ENCODE data around the gene NKX2-3. TPM values are rescaled to one million over a fixed set of nuclear protein-coding genes. Genes with fewer than 3 reads are reported as not detected.

NKX2-3 gene
- total RNA-seq, 2 experiments from 2014 or later = not detected

DNA sequence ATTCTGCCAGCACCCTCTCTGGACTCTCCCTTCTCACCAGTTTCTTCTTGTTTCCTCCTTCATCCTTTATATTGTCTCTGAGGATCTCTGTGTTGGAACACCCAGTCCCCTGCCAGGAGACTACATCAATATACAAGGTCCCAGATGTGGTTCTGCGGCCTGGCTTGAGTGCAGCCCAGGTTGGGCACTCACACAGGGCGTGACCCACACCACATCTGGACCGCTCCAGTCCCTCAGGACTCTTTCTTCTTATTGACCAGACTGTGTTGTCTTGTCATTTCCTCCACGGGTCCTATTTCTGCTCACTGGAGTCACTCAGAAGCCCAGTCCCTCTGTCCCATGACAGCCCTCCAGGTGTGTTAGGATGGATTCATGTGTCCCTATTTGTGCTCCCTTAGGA lies 26.0 kb downstream of the NKX2-3 start:
- CTCF ChIA-PET = interaction anchor here (0.8 to 6.2 kb wide), 5 partner anchors 9 to 100 kb away, joined by 3 to 37 read pairs (median 3); no protein-coding TSS in a partner anchor
- DNase-seq (no peak), ATAC-seq (no peak)
- H3K4me1 Mint-ChIP-seq = peaks cover 23% of the 10 kb centered on the region
- H3K27me3 Mint-ChIP-seq = peaks cover 63% of the 10 kb centered on the region
- no peak overlapping the region for H3K4me3 Mint-ChIP-seq
- H3K9me3 Mint-ChIP-seq (ENCODE audit: low read depth) = no peaks in the 10 kb centered on the region
- H3K27ac Mint-ChIP-seq = no peak overlapping the region
- H3K36me3 Mint-ChIP-seq = no peaks in the 10 kb centered on the region

DNA sequence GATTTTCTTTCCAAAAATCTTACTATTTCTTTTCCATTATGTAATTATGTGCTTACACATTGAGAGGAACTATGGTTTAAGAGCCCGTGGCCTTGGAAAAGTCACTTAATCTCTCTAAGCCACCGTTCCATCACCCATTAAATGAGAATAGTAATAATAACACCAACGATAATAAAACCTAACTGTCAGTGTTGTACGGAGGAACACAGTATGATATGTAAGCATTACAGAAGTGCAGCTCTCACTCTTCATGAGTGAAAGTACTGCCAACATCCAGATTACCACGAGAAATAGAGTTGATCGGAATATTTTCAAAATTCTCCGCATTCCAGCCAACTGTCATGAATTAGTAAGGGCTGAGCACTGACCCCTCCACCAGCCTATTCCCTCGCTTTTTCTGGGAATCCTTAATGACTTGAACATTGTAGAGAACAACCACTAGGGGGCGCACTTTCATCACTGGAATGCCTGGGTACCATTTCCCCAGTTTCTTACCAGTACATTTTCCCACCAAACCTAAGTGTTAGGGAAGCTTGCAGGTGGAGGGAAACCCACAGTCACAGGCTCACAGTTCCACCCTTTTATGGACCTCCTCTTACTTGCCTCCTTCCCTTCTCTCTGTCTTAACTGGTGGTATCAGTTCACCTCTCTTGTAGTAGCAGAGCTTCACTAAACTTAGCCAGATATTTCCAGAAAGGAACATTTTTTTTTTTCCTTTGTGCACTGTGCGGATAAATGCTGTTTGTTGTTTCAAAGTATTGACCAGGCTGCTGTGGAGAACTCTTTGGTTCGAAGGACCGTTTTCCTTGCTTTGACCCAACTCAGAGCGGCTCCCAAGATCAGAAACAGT lies 27.8 kb downstream of the NKX2-3 start:
- no peaks in the 10 kb centered on the region for H3K36me3 Mint-ChIP-seq
- H3K4me1 Mint-ChIP-seq = peaks cover 11% of the 10 kb centered on the region
- peaks cover 51% of the 10 kb centered on the region for H3K27me3 Mint-ChIP-seq
- ATAC-seq (no peak), DNase-seq (peak; percentile 56)
- H3K4me3 Mint-ChIP-seq = no peak overlapping the region
- no peak overlapping the region for H3K27ac Mint-ChIP-seq
- H3K9me3 Mint-ChIP-seq (ENCODE audit: low read depth) = no peaks in the 10 kb centered on the region
- CTCF ChIA-PET = interaction anchor here (0.6 to 6.2 kb wide), 17 partner anchors 8 to 172 kb away, joined by 3 to 37 read pairs (median 3); partner anchors contain the start of genes COX15, CUTC and SLC25A28

DNA sequence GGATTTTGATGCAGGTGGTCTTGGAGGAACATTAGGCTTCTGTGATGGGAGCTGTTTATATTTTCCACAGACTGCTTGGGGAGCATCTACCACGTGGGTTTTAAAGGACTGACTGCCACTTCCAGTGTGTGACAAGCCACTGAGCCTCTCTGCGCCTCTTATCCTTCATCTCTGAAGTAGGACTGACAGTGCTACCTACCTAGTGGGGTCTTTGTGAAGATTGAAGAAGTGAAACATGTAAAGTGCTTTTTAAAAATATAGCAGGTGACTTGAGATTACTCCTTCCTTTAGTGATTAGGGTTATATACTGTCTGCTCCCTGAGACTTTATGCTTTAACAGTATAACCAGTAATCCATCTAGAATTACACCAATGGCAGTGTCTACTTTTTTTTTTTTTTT lies 29.9 kb downstream of the NKX2-3 start:
- Mint-ChIP-seq H3K36me3 (no peaks in the 10 kb centered on the region), H3K27ac (no peak overlapping the region), H3K4me3 (no peak overlapping the region), H3K27me3 (peaks cover 52% of the 10 kb centered on the region), H3K4me1 (no peaks in the 10 kb centered on the region), H3K9me3 (ENCODE audit: low read depth) (no peaks in the 10 kb centered on the region)
- no peak for DNase-seq
- ATAC-seq = no peak
- CTCF ChIA-PET = interaction anchor here (1.2 kb wide), 1 partner anchor 12 kb away, joined by 3 read pairs; no protein-coding TSS in a partner anchor

DNA sequence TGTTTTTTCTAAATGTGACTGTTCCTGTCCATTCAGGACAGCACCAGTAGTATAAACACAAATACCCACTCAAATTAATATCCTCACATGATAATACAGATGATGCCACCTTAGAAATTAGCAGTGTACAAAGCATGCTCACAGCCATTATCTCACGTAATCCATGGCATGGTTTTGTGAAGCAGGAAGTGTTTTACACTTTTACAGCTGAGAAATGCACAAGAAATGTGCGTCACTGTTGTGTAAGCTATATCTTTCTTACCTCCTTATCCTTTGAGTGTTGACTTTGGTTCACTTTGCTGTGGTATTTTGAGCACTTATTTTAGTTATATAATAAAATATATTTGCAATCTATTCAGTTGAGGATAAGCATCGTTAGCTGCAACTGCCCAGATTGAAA lies 31.6 kb downstream of the NKX2-3 start:
- Mint-ChIP-seq H3K27ac (no peak overlapping the region), H3K36me3 (no peaks in the 10 kb centered on the region), H3K4me3 (no peak overlapping the region), H3K9me3 (ENCODE audit: low read depth) (no peaks in the 10 kb centered on the region), H3K4me1 (no peaks in the 10 kb centered on the region), H3K27me3 (peaks cover 52% of the 10 kb centered on the region)
- CTCF ChIA-PET = no interaction called here
- DNase-seq = no peak
- ATAC-seq = no peak

DNA sequence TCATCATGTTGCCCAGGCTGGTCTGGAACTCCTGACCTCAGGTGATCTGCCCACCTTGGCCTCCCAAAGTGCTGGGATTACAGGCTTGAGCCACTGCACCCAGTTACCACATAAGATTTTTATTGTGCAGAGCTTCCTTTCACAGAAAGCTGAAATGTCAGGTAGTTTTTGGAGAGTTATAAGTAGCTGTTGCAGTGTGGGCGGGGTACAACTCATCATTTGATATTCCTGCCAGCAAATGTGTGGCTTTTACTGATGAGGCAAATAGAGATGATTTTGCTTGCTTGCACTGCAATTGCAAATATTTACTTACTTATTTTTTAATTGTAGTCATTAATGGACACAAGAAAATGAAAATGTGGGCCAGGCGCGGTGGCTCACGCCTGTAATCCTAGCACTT lies 32.4 kb downstream of the NKX2-3 start:
- H3K27ac Mint-ChIP-seq = no peak overlapping the region
- H3K27me3 Mint-ChIP-seq = peaks cover 57% of the 10 kb centered on the region
- H3K4me3 Mint-ChIP-seq = no peak overlapping the region
- H3K4me1 Mint-ChIP-seq = no peaks in the 10 kb centered on the region
- H3K36me3 Mint-ChIP-seq = no peaks in the 10 kb centered on the region
- ATAC-seq (no peak), DNase-seq (no peak)
- no peaks in the 10 kb centered on the region for H3K9me3 Mint-ChIP-seq (ENCODE audit: low read depth)
- CTCF ChIA-PET = interaction anchor here (1.0 kb wide), 1 partner anchor 129 kb away, joined by 5 read pairs; no protein-coding TSS in a partner anchor

DNA sequence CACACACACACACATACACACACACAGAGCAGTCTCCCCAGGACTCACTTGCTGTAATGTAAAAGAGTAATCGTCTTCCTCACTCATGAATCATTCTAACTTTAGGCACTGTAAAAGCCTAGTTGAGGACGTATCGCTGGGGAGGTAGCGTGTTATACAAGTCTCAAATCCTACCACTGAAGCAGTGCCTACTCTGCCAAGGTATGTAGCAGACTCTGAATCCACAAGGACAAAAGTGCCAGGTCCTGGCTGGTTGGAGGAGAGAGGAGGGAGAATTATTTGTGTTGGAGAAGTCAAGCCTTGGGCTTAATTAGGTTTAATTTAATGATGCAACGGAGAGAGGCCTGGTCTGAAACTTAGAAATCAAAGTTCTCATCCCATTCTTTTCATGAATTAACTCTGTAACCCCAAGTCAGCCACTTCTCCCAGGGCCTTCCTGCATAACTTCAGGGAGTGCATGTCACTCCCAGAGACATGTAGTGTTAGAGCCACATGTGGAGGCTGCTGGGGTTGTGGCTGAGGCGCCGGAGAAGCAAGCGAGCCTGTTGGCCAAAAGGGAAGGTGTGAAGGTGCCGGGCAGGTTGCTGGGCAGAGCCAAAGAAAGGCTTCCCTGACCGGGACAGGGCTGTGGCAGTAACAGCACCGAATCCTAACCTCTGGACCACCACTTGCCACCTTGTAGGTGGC lies 36.7 kb downstream of the NKX2-3 start:
- H3K27me3 Mint-ChIP-seq = peaks cover 43% of the 10 kb centered on the region
- no peaks in the 10 kb centered on the region for H3K4me1 Mint-ChIP-seq
- ATAC-seq = no peak
- CTCF ChIA-PET = no interaction called here
- no peak overlapping the region for H3K4me3 Mint-ChIP-seq
- DNase-seq = no peak
- no peaks in the 10 kb centered on the region for H3K9me3 Mint-ChIP-seq (ENCODE audit: low read depth)
- no peaks in the 10 kb centered on the region for H3K36me3 Mint-ChIP-seq
- no peak overlapping the region for H3K27ac Mint-ChIP-seq

DNA sequence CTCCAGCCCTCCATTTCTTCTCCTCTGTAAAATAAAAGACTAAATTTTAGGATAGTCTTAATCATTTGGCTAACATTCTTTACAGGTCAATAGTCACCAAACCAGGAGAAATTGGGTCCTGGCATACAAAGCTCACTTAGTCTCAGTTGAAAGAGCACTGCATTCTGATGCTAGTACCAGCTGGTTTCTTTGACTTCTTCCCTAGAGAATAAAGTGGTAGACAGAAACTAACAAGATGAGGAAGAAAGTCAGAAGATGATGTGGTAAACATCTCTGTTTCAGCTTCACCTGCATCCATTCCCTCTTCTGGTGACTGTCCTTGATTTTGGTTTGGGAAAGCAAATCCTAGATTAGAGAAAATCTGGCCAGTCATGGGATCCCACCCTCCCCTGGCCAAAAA lies 37.2 kb downstream of the NKX2-3 start:
- no peak overlapping the region for H3K27ac Mint-ChIP-seq
- no peak overlapping the region for H3K4me3 Mint-ChIP-seq
- no peaks in the 10 kb centered on the region for H3K9me3 Mint-ChIP-seq (ENCODE audit: low read depth)
- no peaks in the 10 kb centered on the region for H3K4me1 Mint-ChIP-seq
- DNase-seq = no peak
- H3K36me3 Mint-ChIP-seq = no peaks in the 10 kb centered on the region
- CTCF ChIA-PET = interaction anchor here (0.5 kb wide), 1 partner anchor 28 kb away, joined by 4 read pairs; no protein-coding TSS in a partner anchor
- no peak for ATAC-seq
- H3K27me3 Mint-ChIP-seq = peaks cover 41% of the 10 kb centered on the region

DNA sequence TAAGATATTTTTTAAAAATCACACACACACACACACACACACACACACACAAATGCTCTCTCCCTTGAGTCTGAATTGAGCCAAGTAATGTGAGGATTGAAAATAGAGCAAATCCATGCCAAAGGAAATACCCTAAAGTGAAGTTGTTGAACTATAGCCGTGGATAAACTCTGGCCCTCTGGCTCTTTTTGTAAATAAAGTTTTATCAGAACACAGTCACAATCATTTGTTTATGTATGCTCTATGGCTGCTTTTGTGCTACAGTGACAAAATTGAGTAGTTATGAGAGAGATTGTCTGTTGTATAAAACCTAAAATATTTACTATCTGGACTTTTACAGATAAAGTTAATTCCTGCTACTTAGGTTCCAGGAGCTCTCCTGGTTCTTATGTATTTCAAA lies 39.1 kb downstream of the NKX2-3 start:
- CTCF ChIA-PET = no interaction called here
- Mint-ChIP-seq H3K4me3 (no peak overlapping the region), H3K27me3 (peaks cover 32% of the 10 kb centered on the region), H3K27ac (no peak overlapping the region), H3K9me3 (ENCODE audit: low read depth) (no peaks in the 10 kb centered on the region), H3K36me3 (no peaks in the 10 kb centered on the region), H3K4me1 (no peaks in the 10 kb centered on the region)
- ATAC-seq (no peak), DNase-seq (no peak)

DNA sequence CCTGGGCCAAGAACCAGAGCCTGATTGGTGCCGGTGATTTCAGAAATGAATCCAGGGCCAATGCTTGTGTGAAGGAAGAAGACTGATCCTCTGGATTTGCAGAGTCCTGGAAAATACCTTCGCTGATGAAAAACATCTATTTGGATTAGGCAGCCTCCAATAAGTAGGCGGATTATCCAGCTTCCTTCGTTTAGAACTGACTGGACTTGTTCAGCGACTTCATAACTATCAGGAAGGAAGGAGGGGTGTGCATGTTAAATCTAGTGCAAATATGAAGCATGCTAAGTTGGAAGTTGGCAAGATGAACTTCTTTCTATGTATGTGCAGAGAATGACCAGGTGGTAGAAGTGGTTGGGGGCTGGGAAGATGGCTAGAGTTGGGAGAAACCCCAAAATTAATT lies 41.0 kb downstream of the NKX2-3 start:
- ATAC-seq = no peak
- Mint-ChIP-seq H3K4me1 (no peaks in the 10 kb centered on the region), H3K9me3 (ENCODE audit: low read depth) (no peaks in the 10 kb centered on the region), H3K4me3 (no peak overlapping the region), H3K36me3 (no peaks in the 10 kb centered on the region), H3K27me3 (peaks cover 26% of the 10 kb centered on the region), H3K27ac (no peak overlapping the region)
- DNase-seq = no peak
- CTCF ChIA-PET = interaction anchor here (1.1 kb wide), 1 partner anchor 40 kb away, joined by 3 read pairs; no protein-coding TSS in a partner anchor

DNA sequence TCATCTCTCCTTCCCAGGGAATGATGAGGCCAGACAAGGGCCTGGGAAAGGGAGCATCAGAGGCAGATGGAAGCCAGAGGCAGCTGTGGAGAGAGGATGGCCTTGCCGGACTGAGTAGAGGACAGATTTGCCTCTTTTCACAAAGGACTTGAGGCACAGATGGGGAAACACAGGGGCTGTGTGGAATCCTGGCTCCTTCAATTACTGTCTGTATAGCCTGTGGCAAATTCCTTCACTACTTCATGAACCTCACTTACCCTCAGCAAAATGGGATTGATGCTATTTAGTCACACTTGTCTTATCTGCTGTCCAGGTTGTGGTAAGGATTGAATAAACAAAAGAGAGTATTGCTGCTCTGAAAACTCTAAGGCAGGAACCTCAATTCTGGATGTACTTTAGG lies 47.2 kb downstream of the NKX2-3 start:
- no peak overlapping the region for H3K4me3 Mint-ChIP-seq
- no peak for DNase-seq
- ATAC-seq = no peak
- no peaks in the 10 kb centered on the region for H3K36me3 Mint-ChIP-seq
- H3K9me3 Mint-ChIP-seq (ENCODE audit: low read depth) = no peaks in the 10 kb centered on the region
- no peaks in the 10 kb centered on the region for H3K4me1 Mint-ChIP-seq
- CTCF ChIA-PET = no interaction called here
- no peak overlapping the region for H3K27ac Mint-ChIP-seq
- H3K27me3 Mint-ChIP-seq = no peaks in the 10 kb centered on the region

DNA sequence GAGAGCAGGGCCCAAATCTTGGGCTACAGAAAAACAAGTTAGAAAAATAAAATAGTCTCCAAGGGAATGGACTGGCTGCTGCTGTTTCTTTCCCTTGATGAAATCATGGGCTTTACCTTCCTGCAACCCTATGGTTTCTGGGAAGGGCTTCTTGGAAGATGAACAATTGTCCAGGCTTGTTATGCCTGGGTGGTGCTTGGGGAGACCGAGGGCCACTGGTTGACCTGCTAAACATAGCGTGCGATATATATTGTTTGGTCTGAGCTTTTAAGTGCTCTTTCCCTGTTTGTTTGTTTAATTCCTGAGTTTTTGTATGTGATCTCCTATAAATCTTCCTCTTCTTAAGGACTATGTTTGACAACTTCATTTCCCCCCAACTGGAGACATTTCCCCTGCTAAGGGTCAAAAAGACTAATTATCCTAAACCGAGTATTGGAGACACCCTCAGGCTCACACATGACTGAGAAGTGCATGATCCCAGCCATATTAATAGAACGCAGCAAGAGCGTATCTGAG lies 49.6 kb downstream of the NKX2-3 start:
- H3K4me1 Mint-ChIP-seq = no peaks in the 10 kb centered on the region
- DNase-seq (no peak), ATAC-seq (no peak)
- CTCF ChIA-PET = no interaction called here
- no peak overlapping the region for H3K27ac Mint-ChIP-seq
- H3K4me3 Mint-ChIP-seq = no peak overlapping the region
- no peaks in the 10 kb centered on the region for H3K9me3 Mint-ChIP-seq (ENCODE audit: low read depth)
- no peaks in the 10 kb centered on the region for H3K27me3 Mint-ChIP-seq
- no peaks in the 10 kb centered on the region for H3K36me3 Mint-ChIP-seq

DNA sequence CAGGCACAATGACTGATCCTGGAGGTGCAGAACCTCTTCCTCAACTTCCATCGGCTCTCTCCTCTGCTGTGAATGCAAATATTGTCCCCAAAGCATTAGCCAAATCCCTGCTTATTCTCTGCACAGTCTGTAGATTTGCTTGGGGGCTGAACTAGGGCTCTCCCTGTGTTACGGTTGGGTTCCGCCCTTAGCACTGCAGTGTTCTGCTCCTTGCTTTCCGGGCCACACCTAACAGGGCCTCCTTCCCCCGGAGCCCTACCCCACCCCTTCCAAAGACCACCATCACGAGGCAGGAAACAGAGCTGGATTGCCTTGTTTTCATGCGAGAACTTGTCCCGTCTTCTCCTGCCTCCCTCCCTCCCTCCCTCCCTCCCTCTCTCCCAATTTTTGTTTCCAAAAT lies 50.9 kb downstream of the NKX2-3 start:
- CTCF ChIA-PET = no interaction called here
- H3K4me1 Mint-ChIP-seq = no peaks in the 10 kb centered on the region
- H3K36me3 Mint-ChIP-seq = no peaks in the 10 kb centered on the region
- H3K9me3 Mint-ChIP-seq (ENCODE audit: low read depth) = no peaks in the 10 kb centered on the region
- no peak for DNase-seq
- no peak overlapping the region for H3K27ac Mint-ChIP-seq
- no peak overlapping the region for H3K4me3 Mint-ChIP-seq
- ATAC-seq = no peak
- peaks cover 4% of the 10 kb centered on the region for H3K27me3 Mint-ChIP-seq

Measured in activated CD8-positive, alpha-beta memory T cell treated with anti-CD3 and anti-CD28 coated beads, Interleukin-2, amount 10 ng/mL, durations not matched to agents 7 days and 5 days (primary cell).